HCT116 (cell line): Measurements from ENCODE around the gene RPL21. TPM values are rescaled to one million over a fixed set of nuclear protein-coding genes. Genes with fewer than 3 reads are reported as not detected.

Source experiments
- ATAC-seq: fragments of 200-7000 bp; cut with Tn5 transposase; 2 replicates; pipeline ENCODE4 v1.9.1; 2020; ENCODE audit warnings: mild to moderate bottlenecking, moderate library complexity
- BruUV-seq: library from RNA; stranded (reverse); fragments of 400-500 nt; replicated peaks from 2 replicates; lab custom pipeline; 2021; lab: Mats Ljungman, UMichigan
- CTCF ChIA-PET: fragments of 300-600 bp; sonication (Branson Sonifier 250); formaldehyde crosslinking; loops from one replicate; lab custom pipeline; 2021; ENCODE audit warnings: antibody characterized with exemption; lab: Charles Lee
- POLR2A ChIA-PET: fragments of 300-600, 350-600 bp; sonication (Branson Sonifier 250); formaldehyde crosslinking; loops from one replicate; lab custom pipeline; 2021; ENCODE audit warnings: antibody characterized with exemption; lab: Charles Lee
- RAD21 ChIA-PET, 2 experiments: fragments of 300-600 bp; sonication (Branson Sonifier 250); formaldehyde crosslinking; loops; one replicate each; lab custom pipeline; 2023; ENCODE audit warnings: low total read pairs in 2 of 2; ENCODE audit not compliant: uncharacterized antibody in 2 of 2, unreplicated experiment in 2 of 2, low non-redundant PET in 1 of 2; lab: Charles Lee
- DNase-seq: peaks from one replicate; pipeline ENCODE4 v3.0.0-alpha.2; 2010; ENCODE audit warnings: low read depth, low spot score
- H2AFZ ChIP-seq: fragments of 200-600 bp; shearing (Covaris generic), sonication (generic); 2 replicates; pipeline ENCODE4 v1.6.1; 2017; ENCODE audit warnings: low read depth, mixed run types, mixed read lengths, antibody characterized with exemption, low read length; ENCODE audit not compliant: poor library complexity, severe bottlenecking
- H3K27ac ChIP-seq: 2 replicates; pipeline ENCODE4 v1.5.1; 2012; ENCODE audit warnings: low read depth, low read length
- H3K27me3 ChIP-seq: fragments of 200-600 bp; sonication (generic); 2 replicates; pipeline ENCODE4 v1.6.1; 2016; ENCODE audit warnings: mixed run types, low read length, mixed read lengths; ENCODE audit not compliant: insufficient read depth
- H3K36me3 ChIP-seq, 2 experiments: fragments of 200-500 bp in 1 of 2; fragments of 200-600 bp in 1 of 2; sonication (Bioruptor generic) in 1 of 2; sonication (generic) in 1 of 2; 2 replicates each; pipeline versions ENCODE4 v1.5.1 to v1.6.1; 2014 to 2016; ENCODE audit warnings: low read length in 2 of 2, inconsistent platforms in 1 of 2, mixed read lengths in 1 of 2, mixed run types in 1 of 2; ENCODE audit not compliant: insufficient read depth in 2 of 2, control insufficient read depth in 1 of 2
- H3K4me1 ChIP-seq, 2 experiments: fragments of 200-600 bp in 1 of 2; sonication (generic) in 1 of 2; 2 replicates each; pipeline versions ENCODE4 v1.5.1 to v1.6.1; 2012 to 2017; ENCODE audit warnings: low read length in 2 of 2, inconsistent platforms in 1 of 2, mild to moderate bottlenecking in 1 of 2, mixed read lengths in 1 of 2, mixed run types in 1 of 2, moderate library complexity in 1 of 2; ENCODE audit not compliant: insufficient read depth in 2 of 2, control insufficient read depth in 1 of 2
- H3K4me2 ChIP-seq: fragments of 200-600 bp; sonication (generic); 2 replicates; pipeline ENCODE4 v1.6.1; 2017; ENCODE audit warnings: mixed run types, low read length, mixed read lengths
- H3K4me3 ChIP-seq, 2 experiments: fragments of 200-600 bp in 1 of 2; sonication (generic) in 1 of 2; replicated peaks in 1 of 2; 2 replicates each; pipeline ENCODE4 v1.5.1; 2011 to 2016; ENCODE audit warnings: low read length in 2 of 2, control low read depth in 1 of 2, low read depth in 1 of 2, mild to moderate bottlenecking in 1 of 2, mixed read lengths in 1 of 2, mixed run types in 1 of 2
- H3K79me2 ChIP-seq: fragments of 200-600 bp; sonication (generic); 2 replicates; pipeline ENCODE4 v1.6.1; 2017; ENCODE audit warnings: mild to moderate bottlenecking, mixed run types, low read length, moderate library complexity, mixed read lengths; ENCODE audit not compliant: insufficient read depth
- H3K9ac ChIP-seq: fragments of 200-600 bp; sonication (generic); 2 replicates; pipeline ENCODE4 v1.6.1; 2016; ENCODE audit warnings: low read length, mixed read lengths
- H3K9me2 ChIP-seq: fragments of 200-600 bp; sonication (generic), shearing (Covaris generic); 2 replicates; pipeline ENCODE4 v1.6.1; 2017; ENCODE audit warnings: mixed run types, mild to moderate bottlenecking, moderate library complexity; ENCODE audit not compliant: insufficient read depth
- H3K9me3 ChIP-seq, 2 experiments: fragments of 200-500 bp in 1 of 2; fragments of 200-600 bp in 1 of 2; sonication (Bioruptor generic) in 1 of 2; sonication (generic) in 1 of 2; 2 replicates each; pipeline ENCODE4 v1.6.1; 2014 to 2017; ENCODE audit warnings: low read length in 2 of 2, mixed read lengths in 2 of 2, inconsistent platforms in 1 of 2, low read depth in 1 of 2, mild to moderate bottlenecking in 1 of 2, mixed run types in 1 of 2, moderate library complexity in 1 of 2; ENCODE audit not compliant: control insufficient read depth in 1 of 2, insufficient read depth in 1 of 2
- H4K20me1 ChIP-seq: fragments of 200-600 bp; sonication (generic), shearing (Covaris generic); 2 replicates; pipeline ENCODE4 v1.6.1; 2017; ENCODE audit warnings: mixed run types, mild to moderate bottlenecking, moderate library complexity; ENCODE audit not compliant: insufficient read depth
- CBX3 ChIP-seq: IDR thresholded peaks from 2 replicates; pipeline ENCODE4 v1.6.1; 2012; ENCODE audit warnings: low read depth
- CEBPB ChIP-seq: IDR thresholded peaks from 2 replicates; pipeline ENCODE4 v1.6.1; 2012; ENCODE audit warnings: low read depth
- EGR1 ChIP-seq: IDR thresholded peaks from 2 replicates; pipeline ENCODE4 v1.6.1; 2012; ENCODE audit warnings: low read depth
- ELF1 ChIP-seq: IDR thresholded peaks from 2 replicates; pipeline ENCODE4 v1.6.1; 2012; ENCODE audit warnings: low read depth, borderline replicate concordance
- EZH2 ChIP-seq: fragments of 200-600 bp; sonication (generic); IDR thresholded peaks from 2 replicates; pipeline ENCODE4 v1.6.1; 2017; ENCODE audit warnings: antibody characterized with exemption, mixed run types
- FOSL1 ChIP-seq: IDR thresholded peaks from 2 replicates; pipeline ENCODE4 v1.6.1; 2012; ENCODE audit warnings: low read depth
- JUND ChIP-seq: IDR thresholded peaks from 2 replicates; pipeline ENCODE4 v1.6.1; 2012
- POLR2A ChIP-seq: IDR thresholded peaks from 2 replicates; pipeline ENCODE4 v1.7.0; 2011; ENCODE audit warnings: borderline replicate concordance; ENCODE audit not compliant: insufficient read depth, insufficient read length; ENCODE audit errors: extremely low read depth
- POLR2AphosphoS5 ChIP-seq: IDR thresholded peaks from 2 replicates; pipeline ENCODE4 v1.6.1; 2011; ENCODE audit warnings: mild to moderate bottlenecking, low read depth, low read length, moderate library complexity
- RAD21 ChIP-seq: IDR thresholded peaks from 2 replicates; pipeline ENCODE4 v1.6.1; 2012; ENCODE audit warnings: low read depth, mild to moderate bottlenecking
- SIN3A ChIP-seq: IDR thresholded peaks from 2 replicates; pipeline ENCODE4 v1.6.1; 2012; ENCODE audit warnings: low read depth
- SP1 ChIP-seq: IDR thresholded peaks from 2 replicates; pipeline ENCODE4 v1.6.1; 2012; ENCODE audit warnings: low read depth
- SRF ChIP-seq: IDR thresholded peaks from 2 replicates; pipeline ENCODE4 v1.6.1; 2012; ENCODE audit warnings: low read depth
- TCF7L2 ChIP-seq: IDR thresholded peaks from 2 replicates; pipeline ENCODE4 v1.7.0; 2011; ENCODE audit warnings: borderline replicate concordance, inconsistent platforms; ENCODE audit not compliant: insufficient read depth, insufficient read length; ENCODE audit errors: extremely low read depth
- YY1 ChIP-seq: IDR thresholded peaks from 2 replicates; pipeline ENCODE4 v1.6.1; 2011; ENCODE audit warnings: low read length, low read depth, moderate library complexity, mild to moderate bottlenecking; ENCODE audit not compliant: insufficient replicate concordance; ENCODE audit errors: extremely low read depth
- ZFX ChIP-seq: fragments of 450-650 bp; IDR thresholded peaks from 2 replicates; pipeline ENCODE4 v1.6.1; 2017
- ZNF274 ChIP-seq: fragments of 200-500 bp; sonication (Bioruptor generic); IDR thresholded peaks from 2 replicates; pipeline ENCODE4 v1.6.1; 2014; ENCODE audit warnings: mild to moderate bottlenecking, low read depth, low read length, inconsistent platforms
- intact Hi-C: fragments of 100-400 bp; cut with micrococcal nuclease; formaldehyde crosslinking; loops from 2 replicates; pipeline ENCODE4 v1.10.0; 2022
- total RNA-seq: library from RNA; stranded (reverse); gene quantifications from one replicate; pipeline ENCODE4 v1.2.1, GENCODE V29; 2021; ENCODE audit not compliant: unreplicated experiment

The RPL21 gene
- total RNA-seq, 1 experiment from 2014 or later: 915 TPM

DNA sequence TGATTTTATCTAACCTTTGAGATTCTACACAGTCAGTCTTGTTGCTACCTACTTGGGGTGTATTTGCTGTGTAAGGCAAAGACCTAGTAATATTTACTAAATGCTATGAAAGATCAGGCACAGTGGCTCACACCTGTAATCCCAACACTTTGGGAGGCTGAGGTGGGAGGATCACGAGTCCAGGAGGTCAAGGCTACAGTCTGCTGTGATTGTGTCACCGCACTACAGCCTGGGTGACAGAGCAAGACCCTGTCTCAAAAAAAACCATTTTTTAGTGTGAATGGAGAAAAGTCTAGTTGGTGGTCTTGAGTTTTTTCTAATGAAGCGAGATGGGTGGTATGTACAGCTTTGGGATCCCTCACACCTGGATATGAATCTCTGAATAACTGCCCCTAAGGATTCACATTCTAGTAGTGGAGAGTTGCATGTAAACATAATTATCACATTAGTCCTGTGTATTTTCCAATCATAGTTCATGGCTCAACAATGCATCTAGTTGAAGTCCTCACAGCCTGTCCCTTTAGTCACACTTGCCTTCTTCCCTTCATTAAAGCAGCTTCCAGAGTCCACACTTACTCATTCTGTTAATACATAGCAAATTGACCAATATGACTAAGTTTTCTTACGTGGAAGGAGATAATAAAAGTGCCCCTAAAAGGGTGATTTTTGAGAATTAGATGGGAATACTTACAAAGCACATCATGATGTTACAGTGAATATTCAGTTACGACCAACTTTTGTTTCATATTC, 7.5 kb downstream of the RPL21 start:
- no TSS peak for BruUV-seq
- Histone ChIP-seq H3K4me1 (peaks cover 1 to 5% of the 10 kb centered on the region in 2 experiments; a peak in 2 of 4 replicates), H4K20me1 (peaks cover 20% of the 10 kb centered on the region; the same call in 1 of the 2 replicates), H3K9me2 (no peaks in the 10 kb centered on the region), H3K9ac (no peak overlapping the region), H3K36me3 (peaks cover 32 to 42% of the 10 kb centered on the region in 2 experiments), H2AFZ (no peak overlapping the region), H3K9me3 (no peaks in the 10 kb centered on the region), H3K4me2 (no peak overlapping the region), H3K27me3 (no peaks in the 10 kb centered on the region), H3K27ac (no peak overlapping the region), H3K4me3 (no peak overlapping the region), H3K79me2 (peaks cover 42% of the 10 kb centered on the region)
- RAD21 ChIA-PET: no interaction called here
- POLR2A ChIA-PET: interaction anchor here (0.8 kb wide), 1 partner anchor 83 kb away, joined by 3 read pairs; no protein-coding TSS in a partner anchor
- intact Hi-C loops: no loop called here
- no peak for DNase-seq
- CTCF ChIA-PET: no interaction called here
- peak; percentile 6; the same call in 1 of the 2 replicates for TF ChIP-seq JUND
- TF ChIP-seq POLR2A: no peak
- no peak for TF ChIP-seq RAD21
- TF ChIP-seq POLR2AphosphoS5: 0 out of 2 replicates have a peak, but pooled peaks have one; percentile 14
- peak; percentile 12; the same call in 1 of the 2 replicates for ATAC-seq

DNA sequence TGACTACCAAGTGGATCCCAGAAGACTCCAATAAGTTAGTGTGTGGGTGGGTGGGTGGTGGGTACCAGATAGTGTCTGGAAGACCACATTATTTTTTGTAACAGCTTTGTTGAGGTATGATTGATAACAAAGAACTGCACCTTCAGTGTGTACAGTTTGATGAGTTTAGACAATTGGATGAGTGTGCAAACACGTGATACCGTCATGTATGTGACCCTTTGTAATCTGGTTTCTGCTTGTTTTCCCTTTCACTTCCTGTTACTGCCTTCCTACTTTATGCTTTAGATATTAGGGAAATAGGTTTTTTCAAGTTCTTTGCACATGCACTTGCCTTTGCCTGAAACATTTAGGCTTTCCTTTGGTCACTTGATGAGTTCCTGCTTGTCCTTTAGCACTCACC, 8.5 kb downstream of the RPL21 start:
- Histone ChIP-seq H2AFZ (no peak overlapping the region), H3K9ac (no peak overlapping the region)

More for the DNA sequence above, 8.5 kb downstream of the RPL21 start:
- ChIA-PET CTCF (no interaction called here), POLR2A (interaction anchor here (0.8 kb wide), 1 partner anchor 82 kb away, joined by 3 read pairs; no protein-coding TSS in a partner anchor), RAD21 (no interaction called here)
- Histone ChIP-seq H3K36me3 (peaks cover 24 to 32% of the 10 kb centered on the region in 2 experiments; a peak in 3 of 4 replicates), H3K27me3 (no peaks in the 10 kb centered on the region), H3K79me2 (peaks cover 32% of the 10 kb centered on the region), H3K27ac (peak overlapping the region; percentile 11; the same call in 1 of the 2 replicates)
- no TSS peak for BruUV-seq
- intact Hi-C loops: no loop called here
- TF ChIP-seq SIN3A: no peak
- no peak for TF ChIP-seq CEBPB
- TF ChIP-seq EZH2: no peak
- no peak for TF ChIP-seq TCF7L2
- no peak for TF ChIP-seq ZNF274
- TF ChIP-seq FOSL1: no peak
- TF ChIP-seq EGR1: no peak
- no peak for TF ChIP-seq YY1
- TF ChIP-seq POLR2AphosphoS5: no peak
- TF ChIP-seq SRF: no peak
- no peak for TF ChIP-seq CBX3
- no peak for TF ChIP-seq RAD21
- TF ChIP-seq SP1: no peak
- TF ChIP-seq ZFX: no peak
- no peak for TF ChIP-seq ELF1
- TF ChIP-seq, all 23 proteins: peak for 0
- Histone ChIP-seq H3K4me3 (no peak overlapping the region), H3K9me3 (no peaks in the 10 kb centered on the region), H4K20me1 (peaks cover 19% of the 10 kb centered on the region; the same call in 1 of the 2 replicates), H3K4me1 (peaks cover 0 to 5% of the 10 kb centered on the region in 2 experiments; a peak in 1 of 4 replicates), H3K4me2 (no peak overlapping the region), H3K9me2 (no peaks in the 10 kb centered on the region)
- DNase-seq (no peak), ATAC-seq (no peak)
